Common myeloid progenitor, CD34-positive (primary cell): ENCODE measurements around the gene KDM7A.

Experiments
- CTCF ChIA-PET: fragments of 350-600 bp; sonication (Branson Sonifier 250); formaldehyde crosslinking; loops from one replicate; lab custom pipeline; 2021; ENCODE audit warnings: antibody characterized with exemption; lab: Charles Lee
- POLR2A ChIA-PET: fragments of 350-600 bp; sonication (Branson Sonifier 250); formaldehyde crosslinking; loops from one replicate; lab custom pipeline; 2021; ENCODE audit warnings: antibody characterized with exemption; lab: Charles Lee
- DNase-seq, 3 donors: peaks; one replicate each; pipeline versions ENCODE4 v3.0.0 to v3.0.0-alpha.2; 2013
- H3K27ac ChIP-seq, 2 experiments: 1 replicate in 1 of 2; 2 replicates in 1 of 2; pipeline ENCODE4 v1.7.0; 2013; ENCODE audit warnings: inconsistent platforms in 2 of 2, low read length in 2 of 2, mild to moderate bottlenecking in 2 of 2, low read depth in 1 of 2, moderate library complexity in 1 of 2; ENCODE audit not compliant: severe bottlenecking in 2 of 2, insufficient read depth in 1 of 2, poor library complexity in 1 of 2
- H3K27me3 ChIP-seq, 5 experiments: replicated peaks in 2 of 5; 1 replicate in 3 of 5; 2 replicates in 2 of 5; pipeline versions ENCODE4 v1.6.1 to v1.7.0; 2013; ENCODE audit warnings: low read length in 4 of 5, mild to moderate bottlenecking in 2 of 5, moderate library complexity in 2 of 5, inconsistent platforms in 1 of 5; ENCODE audit not compliant: insufficient read depth in 5 of 5, control insufficient read depth in 4 of 5
- H3K36me3 ChIP-seq, 4 experiments: 1 replicate in 2 of 4; 2 replicates in 2 of 4; pipeline versions ENCODE4 v1.6.1 to v1.7.0; 2013; ENCODE audit warnings: low read length in 3 of 4, control low read depth in 1 of 4, mild to moderate bottlenecking in 1 of 4; ENCODE audit not compliant: control insufficient read depth in 4 of 4, insufficient read depth in 4 of 4
- H3K4me1 ChIP-seq, 4 experiments: 1 replicate in 3 of 4; 2 replicates in 1 of 4; pipeline versions ENCODE4 v1.6.1 to v1.7.1; 2013; ENCODE audit warnings: low read length in 3 of 4, mild to moderate bottlenecking in 3 of 4, control low read depth in 1 of 4, inconsistent platforms in 1 of 4, moderate library complexity in 1 of 4; ENCODE audit not compliant: control insufficient read depth in 4 of 4, insufficient read depth in 4 of 4; ENCODE audit errors: control extremely low read depth in 1 of 4
- H3K4me3 ChIP-seq, 7 experiments: 1 replicate in 4 of 7; 2 replicates in 3 of 7; pipeline versions ENCODE4 v1.5.1 to v1.7.0; 2013; ENCODE audit warnings: mild to moderate bottlenecking in 7 of 7, low read length in 6 of 7, moderate library complexity in 6 of 7, inconsistent platforms in 2 of 7, low read depth in 2 of 7, control low read depth in 1 of 7; ENCODE audit not compliant: insufficient read depth in 4 of 7, control insufficient read depth in 1 of 7; ENCODE audit errors: extremely low read depth in 1 of 7
- H3K9me3 ChIP-seq, 5 experiments: 1 replicate in 4 of 5; 2 replicates in 1 of 5; pipeline versions ENCODE4 v1.6.1 to v1.7.1; 2013; ENCODE audit warnings: low read length in 4 of 5, mild to moderate bottlenecking in 2 of 5, inconsistent platforms in 1 of 5, low read depth in 1 of 5, moderate library complexity in 1 of 5; ENCODE audit not compliant: control insufficient read depth in 4 of 5, insufficient read depth in 2 of 5; ENCODE audit errors: control extremely low read depth in 1 of 5
- WGBS: methylation state at CpG from one replicate; pipeline ENCODE4 v1.1.5; 2013; ENCODE audit not compliant: insufficient coverage; 5-methylcytosine and 5-hydroxymethylcytosine counted together

Gene KDM7A

GRCh38 chr7:140035400-140036223 is 141.2 kb downstream of the KDM7A start:
- WGBS, result 94% methylated on average over 3 of the region's 7 CpGs
- Histone ChIP-seq H3K9me3 (no peaks in the 10 kb centered on the region), H3K36me3 (peaks cover 7 to 47% (median 25%) of the 10 kb centered on the region in 4 experiments), H3K27me3 (no peaks in the 10 kb centered on the region), H3K4me3 (no peak overlapping the region), H3K4me1 (peaks cover 0 to 12% (median 8%) of the 10 kb centered on the region in 4 experiments), H3K27ac (no peak overlapping the region)
- DNase-seq, result no peak
- POLR2A ChIA-PET, result no interaction called here
- CTCF ChIA-PET, result interaction anchor here (0.7 kb wide), 1 partner anchor 146 kb away, joined by 3 read pairs; no protein-coding TSS in a partner anchor
